ENCODE data around the gene LZTS3.
A peak's percentile ranks its signal among the peaks of the same experiment; 100 is the strongest.
"Not testable (repeated sequence)": the region's sequence is repeated elsewhere in the genome, so short reads cannot be mapped to it uniquely, and the experiment has no call there.

LZTS3 gene

GRCh38 chr20:3133155-3133554 lies 40.2 kb downstream of the LZTS3 start:
- no peak for DNase-seq

GRCh38 chr20:3130051-3130600 lies 43.2 kb downstream of the LZTS3 start:
- no peak for DNase-seq

- DNase-seq = no peak
Measured at GRCh38 chr20:3129094-3129493, 44.3 kb downstream of the LZTS3 start.

- no peak for DNase-seq
Measured at GRCh38 chr20:3128275-3128984, 44.9 kb downstream of the LZTS3 start.

GRCh38 chr20:3126527-3126859 lies 46.9 kb downstream of the LZTS3 start:
- DNase-seq = no peak

GRCh38 chr20:3125776-3126526 lies 47.4 kb downstream of the LZTS3 start:
- DNase-seq = not testable (repeated sequence)

GRCh38 chr20:3124773-3125560 lies 48.4 kb downstream of the LZTS3 start:
- DNase-seq = not testable (repeated sequence)

GRCh38 chr20:3124163-3124562 lies 49.2 kb downstream of the LZTS3 start:
- not testable (repeated sequence) for DNase-seq

GRCh38 chr20:3123542-3123941 lies 49.8 kb downstream of the LZTS3 start:
- no peak for DNase-seq

- no peak for DNase-seq
Measured at GRCh38 chr20:3121955-3122610, 51.3 kb downstream of the LZTS3 start.

GRCh38 chr20:3121271-3121911 lies 52.0 kb downstream of the LZTS3 start:
- DNase-seq = peak in 1 of 2 donors; percentile 78

GRCh38 chr20:3119044-3119443 lies 54.3 kb downstream of the LZTS3 start:
- no peak for DNase-seq

GRCh38 chr20:3117839-3118379 lies 55.4 kb downstream of the LZTS3 start:
- peak; percentile 18 to 74 for DNase-seq

GRCh38 chr20:3116341-3116740 lies 57.0 kb downstream of the LZTS3 start:
- no peak for DNase-seq

GRCh38 chr20:3115190-3116107 lies 57.9 kb downstream of the LZTS3 start:
- peak in 1 of 2 donors; percentile 39 for DNase-seq

Measured in bone marrow (tissue), 2 donors.